Heart left ventricle (tissue), 13 donors: Measurements from ENCODE around the gene PCMTD2.

ENCODE experiments used
- CTCF ChIP-seq, 12 donors: fragments of 200-600 bp; sonication (generic) in 4 of 12; IDR thresholded peaks; one replicate each; pipeline versions ENCODE4 v1.5.0 to v1.8.0; 2018 to 2022; ENCODE audit warnings: antibody characterized with exemption in 12 of 12, mild to moderate bottlenecking in 5 of 12
- POLR2A ChIP-seq, 2 donors: fragments of 450-650 bp; IDR thresholded peaks; one replicate each; pipeline ENCODE4 v1.6.1; 2017; ENCODE audit warnings: antibody characterized with exemption in 2 of 2, mild to moderate bottlenecking in 2 of 2, moderate library complexity in 2 of 2
- donor health status: ischemic (EF 13 %, LVEDD 7.1; RV severe dilation, severe dysfunction).
- donor health status: DM: no; HTN: yes; CAD: no.
- donor health status: DM: no; HTN: no; CAD: no.
- donor health status: ischemic (EF 25% LVEDD 6.9; RV normal size, moderate dysfunction).
- donor health status: ischemic (EF 25% LVEDD 5.7; RV mildly dilated, moderate dysfunction).
- donor health status: ischemic (EF 35%, LVEDD 5.7; RV mildly dilated, moderate dysfunction).
- donor health status: nonischemic (EF 11% LVEDD 7.7; RV severe dilation, severe dysfunction).
- donor health status: DM: yes; HTN: yes; CAD: no.
- donor health status: PGD.
- donor health status: ischemic (EF 29% LVEDD 5.4; RV normal size, mild dysfunction).
- donor health status: nonischemic (EF 23%, LVEDD 6.1; RV moderate dilation, normal function).

GRCh38 chr20:64207641-64208590 lies 47.6 kb upstream of the PCMTD2 start:
- TF ChIP-seq POLR2A (IDR thresholded peaks at IDR 0.05) = no peak
- TF ChIP-seq CTCF (IDR thresholded peaks at IDR 0.05) = no peak
